G401.6 (cell line): ENCODE results near the gene CMTM1.
"Not testable (repeated sequence)": the region's sequence is repeated elsewhere in the genome, so short reads cannot be mapped to it uniquely, and the experiment has no call there.

ENCODE experiments used
- FAIRE-seq: peaks from 2 replicates; lab custom pipeline; 2012; peaks lifted over from hg19 to GRCh38; lab: Jason Lieb, UNC

Gene CMTM1

DNA sequence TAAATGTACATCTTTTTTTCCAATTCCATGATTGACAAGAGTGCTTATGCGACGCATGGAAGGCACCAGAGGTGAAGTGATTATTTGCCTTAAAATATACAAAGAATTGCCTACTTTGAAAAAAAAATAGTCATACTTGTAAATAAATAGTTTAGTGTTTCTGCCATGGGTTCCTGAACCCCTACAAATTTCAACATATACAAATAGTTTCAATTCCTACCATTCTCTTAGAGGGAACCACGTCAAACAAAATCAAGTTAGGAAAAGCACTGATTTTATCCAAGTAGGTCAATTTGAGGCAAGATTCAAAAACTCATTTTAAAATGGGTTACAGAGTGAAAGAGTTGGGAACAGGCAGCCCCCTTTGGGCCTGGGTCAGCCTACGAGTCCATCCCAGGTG, 49.9 kb downstream of the CMTM1 start:
- FAIRE-seq: no peak

DNA sequence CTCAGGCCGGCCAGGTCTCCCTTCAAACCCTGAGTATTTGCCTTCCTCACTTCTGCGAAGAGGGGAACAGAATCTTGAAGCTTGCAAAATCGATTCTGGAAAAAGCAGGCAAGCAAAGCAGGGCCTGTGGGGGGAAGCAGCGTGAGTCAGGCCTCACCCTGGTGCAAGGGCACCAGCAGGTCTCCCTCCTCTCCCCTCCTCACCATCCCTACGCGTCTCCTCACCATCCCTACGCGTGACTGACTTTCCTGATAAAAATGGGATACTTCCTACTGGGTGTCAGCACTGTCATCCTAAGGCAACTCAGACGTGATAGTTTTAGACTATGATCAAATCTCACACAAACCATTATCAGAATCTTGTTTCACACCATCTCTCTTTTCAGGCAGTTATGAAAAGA, 50.4 kb downstream of the CMTM1 start:
- FAIRE-seq: no peak

DNA sequence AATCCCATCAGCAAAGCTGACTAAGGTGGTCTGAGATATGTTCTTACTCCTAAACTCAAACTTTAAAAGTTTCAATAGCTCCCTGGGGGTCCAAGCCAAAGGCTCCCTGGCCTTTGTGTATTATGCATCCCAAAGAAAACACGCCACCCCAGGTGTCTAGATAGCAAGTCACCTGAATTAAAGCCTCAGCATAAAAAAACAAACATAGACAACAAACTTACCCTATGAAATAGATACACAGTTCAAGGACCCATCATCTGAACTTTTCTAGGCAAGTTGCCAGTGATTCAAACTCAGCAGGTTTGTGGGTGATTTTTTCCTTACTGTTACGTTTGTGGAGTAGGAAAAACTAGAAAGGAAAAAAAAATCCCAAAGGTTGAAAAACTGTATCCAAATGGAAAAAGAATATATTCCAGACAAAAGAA, 50.8 kb downstream of the CMTM1 start:
- FAIRE-seq: no peak

DNA sequence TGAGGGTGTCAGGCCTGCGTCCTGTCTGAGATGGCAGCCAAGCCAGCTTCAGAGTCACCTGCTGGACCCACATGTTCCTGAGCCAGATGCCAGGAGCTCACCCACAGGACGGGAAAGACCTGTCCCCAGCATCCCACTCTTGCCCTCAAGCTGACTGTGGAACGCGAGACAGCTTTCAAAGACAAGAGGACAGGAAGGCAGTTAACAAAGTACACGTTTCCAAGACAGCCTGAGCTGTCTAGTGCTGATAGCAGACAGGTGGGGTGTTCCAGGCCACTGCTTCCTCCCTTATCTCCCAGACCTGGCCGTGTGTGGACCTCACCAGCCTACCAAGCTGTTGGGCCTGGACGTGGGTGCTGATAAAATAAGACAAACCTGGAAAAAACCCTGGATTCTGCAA, 51.5 kb downstream of the CMTM1 start:
- FAIRE-seq: no peak

DNA sequence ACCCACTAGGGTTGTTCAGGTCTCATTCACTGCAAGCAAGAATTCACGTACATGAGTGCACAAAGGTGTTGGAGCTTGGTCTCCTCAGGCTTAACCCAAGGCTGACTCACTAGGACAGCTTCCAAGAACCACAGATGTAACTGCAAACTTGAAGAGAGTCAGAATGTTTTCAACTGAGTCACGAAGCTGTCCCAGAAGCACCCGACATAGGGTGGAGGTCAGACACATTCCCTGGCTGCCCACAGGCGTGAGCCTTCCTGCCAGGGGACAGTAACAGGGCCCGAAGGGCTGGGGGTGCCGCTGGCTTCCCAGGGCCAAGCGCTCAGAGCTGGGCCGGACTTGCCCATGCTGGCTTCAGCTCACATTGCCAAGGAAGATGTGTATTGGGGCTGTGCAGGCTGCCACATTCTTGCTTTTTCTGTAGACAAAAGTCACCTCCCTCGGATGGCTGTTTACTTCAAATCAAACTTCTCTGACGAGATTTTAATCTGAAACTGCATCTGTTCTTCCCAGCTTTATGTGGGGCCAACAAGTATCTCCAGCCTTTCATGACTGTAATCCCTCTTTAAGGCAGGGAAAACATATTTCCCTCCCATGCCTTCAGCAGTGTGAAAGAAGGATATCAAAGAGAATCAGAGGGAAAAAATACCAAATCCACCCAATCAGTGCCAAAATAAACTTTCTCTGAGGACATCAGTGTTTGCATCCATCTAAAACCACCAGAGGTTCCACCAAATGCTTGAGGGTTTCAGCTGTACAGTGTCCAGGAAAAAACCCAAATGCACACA, 52.5 kb downstream of the CMTM1 start:
- FAIRE-seq: no peak

DNA sequence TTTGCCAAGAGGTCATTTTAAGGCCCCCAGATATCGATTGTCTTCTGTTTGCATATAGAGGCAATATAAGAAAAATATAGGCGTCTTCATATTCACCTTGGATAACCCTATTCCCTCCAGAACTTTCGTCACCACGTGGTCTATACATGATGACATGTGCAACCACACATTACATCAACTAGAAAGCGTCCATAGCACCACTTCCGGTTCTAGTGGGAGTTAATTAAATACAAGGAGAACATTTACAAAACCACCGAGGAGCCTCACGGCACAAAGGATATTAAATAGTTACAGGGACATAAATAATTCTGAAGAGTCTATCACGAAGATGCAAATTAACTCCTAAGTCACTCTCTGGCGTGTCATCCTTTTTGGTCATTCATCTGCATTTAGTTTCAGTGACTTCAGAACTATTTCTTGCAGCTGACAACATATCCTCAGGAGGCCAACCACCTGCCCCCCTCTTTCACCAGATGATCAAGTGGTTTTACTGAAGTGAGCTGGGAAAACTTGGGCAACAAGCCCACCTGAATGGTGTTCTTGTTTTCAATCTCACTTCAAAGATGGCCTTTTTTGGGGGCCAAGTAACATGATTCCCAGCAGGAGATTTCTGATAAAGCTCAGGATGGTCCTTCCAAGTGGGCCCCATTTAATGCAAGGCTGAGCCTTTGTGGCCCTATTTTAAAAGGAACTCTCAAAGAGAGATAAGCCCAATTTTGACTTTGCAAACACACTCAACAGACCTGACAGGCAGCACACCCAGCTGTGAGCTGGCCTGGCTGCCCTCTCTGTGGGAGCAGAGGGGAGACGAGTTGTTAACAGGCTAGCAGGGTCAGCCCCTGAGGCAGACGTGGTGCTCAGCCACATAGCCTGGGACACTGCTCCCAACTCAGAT, 53.5 kb downstream of the CMTM1 start:
- FAIRE-seq: no peak

DNA sequence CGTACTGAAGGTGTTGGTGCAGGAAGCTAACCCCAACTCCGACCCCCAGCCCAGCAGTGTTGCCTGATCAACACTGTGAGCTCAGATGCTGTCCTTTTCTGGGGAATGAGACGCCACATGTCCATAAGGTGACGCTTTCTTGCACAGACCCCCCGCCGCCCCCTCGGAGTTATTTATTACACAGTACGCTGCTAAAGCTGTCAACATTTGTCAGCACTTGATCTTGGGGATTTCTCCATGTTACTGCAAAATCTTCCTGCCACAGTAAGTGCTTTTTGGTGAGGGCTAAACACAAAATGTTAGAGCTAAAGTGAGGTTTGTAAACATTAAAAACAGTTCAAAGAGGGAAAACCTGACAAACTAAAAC, 54.2 kb downstream of the CMTM1 start:
- FAIRE-seq: no peak

DNA sequence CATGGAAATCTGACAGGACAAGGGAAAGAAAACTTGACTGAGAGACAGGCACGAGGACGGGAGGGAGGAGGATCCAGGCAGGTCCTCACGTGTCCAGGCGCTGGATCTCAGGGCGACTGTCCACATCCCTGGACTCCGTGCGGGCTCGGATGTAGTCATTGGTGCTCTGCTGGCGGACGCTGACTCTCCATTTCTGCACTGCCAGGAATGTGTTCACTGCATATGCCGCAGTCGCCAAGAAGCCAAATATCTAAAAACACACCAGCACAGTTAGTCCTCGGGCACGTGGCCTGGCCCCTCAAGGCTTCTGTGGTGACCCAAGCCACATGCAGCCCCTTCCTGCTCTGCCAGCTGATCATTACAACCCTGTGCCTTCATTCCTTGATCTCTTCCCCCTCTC, 55.7 kb downstream of the CMTM1 start:
- no peak for FAIRE-seq

DNA sequence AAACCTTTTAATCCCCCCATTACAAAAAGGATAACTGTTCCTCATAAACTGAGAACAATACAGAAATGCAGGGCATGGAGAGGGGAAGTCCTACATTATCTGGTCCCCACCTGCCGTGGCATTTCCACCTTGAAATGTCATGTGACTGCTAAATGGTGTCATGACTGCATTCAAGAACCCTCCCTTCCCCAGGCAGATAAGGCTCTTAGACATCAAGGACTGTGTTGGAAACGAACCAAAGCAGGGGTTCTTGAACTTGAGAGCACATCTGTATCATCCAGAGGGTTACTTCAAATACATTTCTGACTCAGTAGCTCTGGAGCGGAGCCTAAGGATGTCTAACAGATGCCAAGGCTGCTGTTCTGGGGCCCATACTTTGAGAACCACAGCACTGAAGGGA, 56.6 kb downstream of the CMTM1 start:
- no peak for FAIRE-seq

DNA sequence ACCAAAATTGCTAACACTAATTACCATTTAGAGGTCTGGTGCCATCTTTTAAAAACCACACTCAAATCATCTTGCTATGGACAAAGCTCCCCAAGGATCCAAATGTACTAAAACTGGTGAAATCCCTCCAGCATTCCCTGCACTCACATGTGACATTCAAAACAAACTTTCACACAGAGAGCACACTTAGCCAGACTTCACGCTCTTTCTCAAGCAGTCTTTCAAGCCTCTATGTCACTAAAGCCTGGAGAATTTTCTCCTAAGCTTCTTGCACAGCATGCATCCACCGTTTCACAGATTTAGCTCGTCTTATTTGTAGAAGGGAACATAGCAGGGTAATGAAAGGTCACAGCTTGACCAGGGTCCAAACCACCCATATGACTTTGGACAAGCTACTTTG, 57.5 kb downstream of the CMTM1 start:
- FAIRE-seq: no peak

DNA sequence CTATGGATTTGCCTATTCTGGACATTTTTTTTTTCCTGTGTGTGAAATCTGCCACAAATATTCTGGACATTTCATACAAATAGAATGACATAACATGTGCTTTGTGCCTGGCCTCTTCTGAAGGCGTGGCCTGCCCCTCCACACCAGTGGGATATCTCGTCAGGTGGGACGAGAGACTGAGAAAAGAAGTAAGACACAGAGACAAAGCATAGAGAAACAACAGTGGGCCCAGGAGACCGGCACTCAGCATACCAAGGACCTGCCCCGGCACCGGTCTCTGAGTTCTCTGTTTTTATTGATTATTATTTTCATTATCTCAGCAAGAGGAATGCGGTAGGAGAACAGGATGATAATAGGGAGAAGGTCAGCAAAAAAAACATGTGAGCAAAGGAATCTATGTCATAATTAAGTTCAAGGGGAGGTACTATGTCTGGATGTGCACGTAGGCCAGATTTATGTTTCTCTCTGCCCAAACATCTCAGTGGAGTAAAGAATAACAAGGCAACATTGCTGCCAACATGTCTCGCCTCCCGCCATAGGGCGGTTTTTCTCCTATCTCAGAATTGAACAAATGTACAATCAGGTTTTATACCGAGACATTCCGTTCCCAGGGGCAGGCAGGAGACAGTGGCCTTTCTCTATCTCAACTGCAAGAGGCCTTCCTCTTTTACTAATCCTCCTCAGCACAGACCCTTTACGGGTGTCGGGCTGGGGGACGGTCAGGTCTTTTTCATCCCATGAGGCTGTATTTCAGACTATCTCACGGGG, 61.6 kb downstream of the CMTM1 start:
- not testable (repeated sequence) for FAIRE-seq
